Measurements from ENCODE around the gene VTI1A.

DNA sequence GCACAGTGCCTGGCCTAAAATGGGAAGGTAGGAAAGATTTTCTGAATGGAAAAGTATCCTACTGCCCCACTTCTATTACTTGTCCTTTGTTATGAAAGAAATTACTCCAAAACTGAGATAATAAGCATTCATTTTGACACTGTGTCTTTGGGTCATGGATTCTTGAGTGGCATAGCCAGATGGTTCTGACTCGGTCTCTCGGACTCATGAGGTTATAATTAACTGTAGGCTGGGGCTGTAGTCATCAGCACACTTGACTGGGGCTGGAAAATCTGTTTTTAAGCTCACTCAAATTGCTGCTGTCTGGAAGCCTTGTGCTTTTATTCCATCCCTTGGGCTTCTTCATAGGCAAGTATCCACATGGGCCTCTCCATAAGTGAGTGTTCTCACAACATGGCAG is 160.5 kb downstream of the VTI1A start:
- TF ChIP-seq CTCF (IDR thresholded peaks at IDR 0.05) (no peak), POLR2A (IDR thresholded peaks at IDR 0.05) (no peak)
